Progenitor cell of endocrine pancreas (in vitro differentiated cells): ENCODE measurements around the gene IGF1R. TPM values are rescaled to one million over a fixed set of nuclear protein-coding genes. Genes with fewer than 3 reads are reported as not detected.

ENCODE experiments used
- DNase-seq: peaks from one replicate; pipeline ENCODE4 v3.0.0; 2021; ENCODE audit warnings: low spot score; ENCODE audit not compliant: unreplicated experiment
- H3K27ac Mint-ChIP-seq: 2 replicates; pipeline ENCODE4 v1.8.0; 2021; ENCODE audit warnings: mild to moderate bottlenecking, moderate library complexity, mixed read lengths
- H3K27me3 Mint-ChIP-seq: 2 replicates; pipeline ENCODE4 v1.8.0; 2021; ENCODE audit warnings: mixed read lengths
- H3K36me3 Mint-ChIP-seq: 2 replicates; pipeline ENCODE4 v1.8.0; 2022; ENCODE audit warnings: mixed read lengths; ENCODE audit not compliant: insufficient read depth
- H3K4me1 Mint-ChIP-seq: 2 replicates; pipeline ENCODE4 v1.8.0; 2021; ENCODE audit warnings: low read depth, mixed read lengths
- H3K4me3 Mint-ChIP-seq: 2 replicates; pipeline ENCODE4 v1.8.0; 2021; ENCODE audit warnings: low read depth, mild to moderate bottlenecking, moderate library complexity, mixed read lengths
- H3K9me3 Mint-ChIP-seq: 2 replicates; pipeline ENCODE4 v1.8.0; 2021; ENCODE audit warnings: low read depth, mixed read lengths
- total RNA-seq: library from RNA; stranded (reverse); gene quantifications from 2 replicates; pipeline ENCODE4 v1.2.1, GENCODE V29; 2021
- TF ChIP-seq, protein P1 (sequence below): fragments of 200-600 bp; sonication (generic); IDR thresholded peaks from one replicate; pipeline ENCODE4 v1.5.0; 2021; ENCODE audit warnings: antibody characterized with exemption, mild to moderate bottlenecking; ENCODE audit not compliant: unreplicated experiment

IGF1R gene
- total RNA-seq, 1 donor from 2014 or later = 106 TPM

GRCh38 chr15:98868564-98868963 is 220.2 kb downstream of the IGF1R start:
- TF ChIP-seq, protein P1, sequence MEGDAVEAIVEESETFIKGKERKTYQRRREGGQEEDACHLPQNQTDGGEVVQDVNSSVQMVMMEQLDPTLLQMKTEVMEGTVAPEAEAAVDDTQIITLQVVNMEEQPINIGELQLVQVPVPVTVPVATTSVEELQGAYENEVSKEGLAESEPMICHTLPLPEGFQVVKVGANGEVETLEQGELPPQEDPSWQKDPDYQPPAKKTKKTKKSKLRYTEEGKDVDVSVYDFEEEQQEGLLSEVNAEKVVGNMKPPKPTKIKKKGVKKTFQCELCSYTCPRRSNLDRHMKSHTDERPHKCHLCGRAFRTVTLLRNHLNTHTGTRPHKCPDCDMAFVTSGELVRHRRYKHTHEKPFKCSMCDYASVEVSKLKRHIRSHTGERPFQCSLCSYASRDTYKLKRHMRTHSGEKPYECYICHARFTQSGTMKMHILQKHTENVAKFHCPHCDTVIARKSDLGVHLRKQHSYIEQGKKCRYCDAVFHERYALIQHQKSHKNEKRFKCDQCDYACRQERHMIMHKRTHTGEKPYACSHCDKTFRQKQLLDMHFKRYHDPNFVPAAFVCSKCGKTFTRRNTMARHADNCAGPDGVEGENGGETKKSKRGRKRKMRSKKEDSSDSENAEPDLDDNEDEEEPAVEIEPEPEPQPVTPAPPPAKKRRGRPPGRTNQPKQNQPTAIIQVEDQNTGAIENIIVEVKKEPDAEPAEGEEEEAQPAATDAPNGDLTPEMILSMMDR = no peak
- Mint-ChIP-seq H3K27me3 (no peaks in the 10 kb centered on the region), H3K4me1 (peaks cover 5% of the 10 kb centered on the region), H3K9me3 (peaks cover 6% of the 10 kb centered on the region), H3K36me3 (peaks cover 10% of the 10 kb centered on the region), H3K27ac (no peak overlapping the region), H3K4me3 (no peak overlapping the region)
- no peak for DNase-seq

- Mint-ChIP-seq H3K27me3 (no peaks in the 10 kb centered on the region), H3K4me1 (peaks cover 11% of the 10 kb centered on the region), H3K4me3 (no peak overlapping the region), H3K9me3 (no peaks in the 10 kb centered on the region), H3K27ac (no peak overlapping the region), H3K36me3 (peaks cover 6% of the 10 kb centered on the region)
- TF ChIP-seq, protein P1 = no peak
- no peak for DNase-seq
Observed at GRCh38 chr15:98870788-98871187, 222.4 kb downstream of the IGF1R start.

DNA sequence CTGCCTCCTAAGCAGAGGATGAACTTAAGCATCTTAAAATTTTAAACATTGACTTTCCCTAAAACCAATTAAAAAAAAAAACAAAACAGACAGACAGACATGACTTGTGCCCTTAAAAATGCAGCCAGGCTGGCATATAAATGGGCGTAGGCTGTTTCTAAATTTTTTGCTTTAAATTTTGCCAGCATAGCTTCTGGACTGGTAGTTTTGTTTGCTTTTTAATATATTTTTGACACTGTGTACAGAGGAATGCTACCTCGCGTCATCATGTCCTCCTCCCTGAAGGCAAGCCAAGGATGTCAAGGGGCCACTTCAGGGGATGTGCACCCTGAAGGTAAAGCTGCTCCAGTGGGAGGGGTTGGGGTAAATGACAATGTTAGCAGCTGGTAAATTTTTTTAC is 224.4 kb downstream of the IGF1R start:
- TF ChIP-seq, protein P1 = no peak
- peaks cover 13% of the 10 kb centered on the region for H3K4me1 Mint-ChIP-seq

GRCh38 chr15:98873441-98874218 is 225.3 kb downstream of the IGF1R start:
- Mint-ChIP-seq H3K4me1 (peaks cover 14% of the 10 kb centered on the region), H3K36me3 (peaks cover 3% of the 10 kb centered on the region), H3K27ac (peak overlapping the region; percentile 3), H3K4me3 (no peak overlapping the region), H3K27me3 (no peaks in the 10 kb centered on the region), H3K9me3 (no peaks in the 10 kb centered on the region)
- TF ChIP-seq, protein P1 = no peak
- DNase-seq = no peak

More for the DNA sequence above, 224.4 kb downstream of the IGF1R start:
- H3K27ac Mint-ChIP-seq = no peak overlapping the region
- no peaks in the 10 kb centered on the region for H3K9me3 Mint-ChIP-seq
- no peaks in the 10 kb centered on the region for H3K27me3 Mint-ChIP-seq
- DNase-seq = no peak
- H3K36me3 Mint-ChIP-seq = peaks cover 3% of the 10 kb centered on the region
- no peak overlapping the region for H3K4me3 Mint-ChIP-seq

DNA sequence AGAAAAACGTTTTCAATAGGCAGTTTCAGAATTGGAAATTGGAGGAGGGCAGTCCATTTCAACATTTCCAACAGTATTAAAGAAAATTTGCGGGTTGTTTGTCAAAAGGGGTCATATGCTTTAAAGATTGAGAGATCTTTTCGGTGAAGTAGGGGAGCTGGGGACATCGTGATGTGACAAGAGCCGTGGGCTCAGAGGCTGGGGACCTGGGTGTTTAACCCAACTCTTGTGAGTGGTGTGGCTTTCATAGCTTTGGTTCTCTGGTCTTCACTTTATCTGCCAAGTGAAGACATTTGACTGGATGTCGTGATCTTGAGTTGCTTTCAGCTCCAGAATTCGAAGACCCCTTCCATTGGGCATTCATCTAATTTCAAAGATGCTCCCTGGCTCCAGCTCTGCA is 226.0 kb downstream of the IGF1R start:
- Mint-ChIP-seq H3K4me3 (no peak overlapping the region), H3K36me3 (peaks cover 3% of the 10 kb centered on the region), H3K27ac (no peak overlapping the region), H3K27me3 (no peaks in the 10 kb centered on the region), H3K9me3 (no peaks in the 10 kb centered on the region), H3K4me1 (peaks cover 14% of the 10 kb centered on the region)
- TF ChIP-seq, protein P1 = no peak
- DNase-seq = no peak
